ENCODE measurements around the gene ACSF2.

DNA sequence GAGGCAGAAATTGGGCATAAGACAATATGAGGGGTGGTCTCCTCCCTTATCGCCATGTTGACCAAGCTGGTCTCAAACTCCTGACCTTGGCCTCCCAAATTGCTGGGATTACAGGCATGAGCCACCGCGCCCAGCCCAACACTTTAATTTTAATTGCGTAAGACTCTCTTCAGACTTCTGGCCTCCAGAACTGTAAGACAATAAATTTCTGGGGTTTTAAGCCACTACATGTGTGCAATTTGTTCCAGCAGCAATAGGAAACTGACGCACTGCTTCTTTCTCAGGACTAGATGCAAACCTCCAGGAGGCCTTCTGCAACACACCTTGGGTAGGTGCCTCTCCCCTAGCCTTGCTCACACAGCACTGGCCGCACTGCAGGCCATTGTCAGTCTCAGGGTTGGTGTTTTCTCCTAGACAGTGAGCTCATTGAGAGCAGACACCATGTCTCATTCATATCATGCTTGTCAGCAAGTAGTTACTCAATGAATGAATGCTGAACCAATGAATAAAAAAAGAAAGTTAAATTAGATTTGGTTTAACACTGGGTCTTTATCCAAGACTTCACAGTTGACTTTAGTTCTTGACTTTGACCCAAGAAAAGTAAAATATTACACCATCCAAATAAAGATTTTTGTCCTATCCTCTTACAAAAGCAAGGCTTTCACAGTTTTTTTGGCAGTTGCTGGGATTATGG is 5.5 kb upstream of the ACSF2 start:
- no peak for TF ChIP-seq POLR2A (IDR thresholded peaks at IDR 0.05; ENCODE audit: low read depth, low read length)
- TF ChIP-seq POLR2AphosphoS5 (IDR thresholded peaks at IDR 0.05; ENCODE audit: low read depth, low read length): no peak

Data from GM12891 (cell line).